Activated naive CD4-positive, alpha-beta T cell treated with anti-CD3 and anti-CD28 coated beads for 36 hours (primary cell): ENCODE results near the gene LIN9. TPM values are rescaled to one million over a fixed set of nuclear protein-coding genes. Genes with fewer than 3 reads are reported as not detected.
A peak's percentile ranks its signal among the peaks of the same experiment; 100 is the strongest.
"Not testable (repeated sequence)": the region's sequence is repeated elsewhere in the genome, so short reads cannot be mapped to it uniquely, and the experiment has no call there.

Experiments used
- CTCF ChIA-PET: fragments of 350-600 bp; sonication (Branson Sonifier 250); formaldehyde crosslinking; loops from one replicate; lab custom pipeline; 2021; ENCODE audit warnings: antibody characterized with exemption; lab: Charles Lee
- DNase-seq: peaks from one replicate; pipeline ENCODE4 v3.0.0-alpha.2; 2020
- H3K27ac Mint-ChIP-seq: one replicate; pipeline ENCODE4 v1.8.0; 2021; ENCODE audit warnings: mild to moderate bottlenecking, mixed read lengths
- H3K27me3 Mint-ChIP-seq: one replicate; pipeline ENCODE4 v1.8.0; 2021; ENCODE audit warnings: low read depth, mixed read lengths
- H3K36me3 Mint-ChIP-seq: one replicate; pipeline ENCODE4 v1.8.0; 2021; ENCODE audit warnings: low read depth, mixed read lengths
- H3K4me1 Mint-ChIP-seq: one replicate; pipeline ENCODE4 v1.8.0; 2021; ENCODE audit warnings: low read depth, mixed read lengths
- H3K4me3 Mint-ChIP-seq: one replicate; pipeline ENCODE4 v1.8.0; 2021; ENCODE audit warnings: mild to moderate bottlenecking, moderate library complexity, mixed read lengths
- H3K9me3 Mint-ChIP-seq: one replicate; pipeline ENCODE4 v1.8.0; 2021; ENCODE audit warnings: mixed read lengths
- intact Hi-C: fragments of 100-400 bp; cut with micrococcal nuclease; formaldehyde crosslinking; loops from one replicate; pipeline ENCODE4 v1.15.1; 2023
- total RNA-seq, 2 experiments: library from RNA; stranded (reverse); gene quantifications; one replicate each; pipeline ENCODE4 v1.2.3, GENCODE V29; 2021

LIN9 gene
- total RNA-seq, 2 experiments from 2014 or later: 7.7 to 9.5 TPM

GRCh38 chr1:226342656-226343055, 33.7 kb upstream of the LIN9 start:
- H3K27ac Mint-ChIP-seq: no peak overlapping the region
- H3K36me3 Mint-ChIP-seq: peaks cover 2% of the 10 kb centered on the region
- no peak for DNase-seq
- no peak overlapping the region for H3K4me3 Mint-ChIP-seq
- H3K4me1 Mint-ChIP-seq: peaks cover 3% of the 10 kb centered on the region
- intact Hi-C loops: no loop called here
- peaks cover 11% of the 10 kb centered on the region for H3K9me3 Mint-ChIP-seq
- H3K27me3 Mint-ChIP-seq: peaks cover 6% of the 10 kb centered on the region
- CTCF ChIA-PET: no interaction called here

GRCh38 chr1:226340111-226340510, 31.1 kb upstream of the LIN9 start:
- H3K4me3 Mint-ChIP-seq, H3K27ac Mint-ChIP-seq, DNase-seq, intact Hi-C loops, H3K4me1 Mint-ChIP-seq, H3K36me3 Mint-ChIP-seq, H3K27me3 Mint-ChIP-seq: not testable (repeated sequence)
- CTCF ChIA-PET: interaction anchor here (0.6 kb wide), 1 partner anchor 214 kb away, joined by 3 read pairs; no protein-coding TSS in a partner anchor
- peaks cover 11% of the 10 kb centered on the region for H3K9me3 Mint-ChIP-seq

- Mint-ChIP-seq H3K27me3 (peaks cover 6% of the 10 kb centered on the region), H3K9me3 (peaks cover 7% of the 10 kb centered on the region), H3K27ac (peak overlapping the region; percentile 80), H3K4me3 (no peak overlapping the region), H3K4me1 (peaks cover 14% of the 10 kb centered on the region), H3K36me3 (peaks cover 2% of the 10 kb centered on the region)
- CTCF ChIA-PET: interaction anchor here (1.4 kb wide), 1 partner anchor 212 kb away, joined by 6 read pairs; no protein-coding TSS in a partner anchor
- peak; percentile 31 for DNase-seq
- intact Hi-C loops: loop anchor here (10.0 kb wide), 2 partner anchors 113 to 273 kb away; partner anchors contain the start of genes H3-3A and MIXL1
Measured at GRCh38 chr1:226337276-226337875, 28.4 kb upstream of the LIN9 start.

GRCh38 chr1:226335661-226336060, 26.7 kb upstream of the LIN9 start:
- Mint-ChIP-seq H3K27me3 (peaks cover 6% of the 10 kb centered on the region), H3K4me1 (peaks cover 14% of the 10 kb centered on the region), H3K27ac (no peak overlapping the region), H3K9me3 (peaks cover 6% of the 10 kb centered on the region), H3K4me3 (no peak overlapping the region), H3K36me3 (no peaks in the 10 kb centered on the region)
- CTCF ChIA-PET: no interaction called here
- DNase-seq: no peak
- intact Hi-C loops: loop anchor here (10.0 kb wide), 2 partner anchors 111 to 271 kb away; partner anchors contain the start of genes H3-3A and MIXL1

- H3K4me3 Mint-ChIP-seq: no peak overlapping the region
- DNase-seq: no peak
- intact Hi-C loops: loop anchor here (1.0 to 10.0 kb wide), 6 partner anchors 24 to 331 kb away; partner anchors contain the start of genes H3-3A, LIN9 and MIXL1
- no peaks in the 10 kb centered on the region for H3K36me3 Mint-ChIP-seq
- no peaks in the 10 kb centered on the region for H3K9me3 Mint-ChIP-seq
- H3K27ac Mint-ChIP-seq: no peak overlapping the region
- peaks cover 13% of the 10 kb centered on the region for H3K4me1 Mint-ChIP-seq
- CTCF ChIA-PET: interaction anchor here (0.6 to 6.1 kb wide), 25 partner anchors 10 to 786 kb away, joined by 3 to 65 read pairs (median 4); partner anchors contain the start of genes LIN9, MIXL1 and SRP9
- no peaks in the 10 kb centered on the region for H3K27me3 Mint-ChIP-seq
Measured at GRCh38 chr1:226332947-226333346, 24.0 kb upstream of the LIN9 start.

GRCh38 chr1:226329237-226329636, 20.3 kb upstream of the LIN9 start:
- Mint-ChIP-seq H3K4me1 (peaks cover 4% of the 10 kb centered on the region), H3K9me3 (no peaks in the 10 kb centered on the region), H3K27ac (no peak overlapping the region), H3K27me3 (no peaks in the 10 kb centered on the region), H3K36me3 (no peaks in the 10 kb centered on the region), H3K4me3 (no peak overlapping the region)
- CTCF ChIA-PET: interaction anchor here (6.1 kb wide), 1 partner anchor 204 kb away, joined by 65 read pairs; no protein-coding TSS in a partner anchor
- intact Hi-C loops: no loop called here
- DNase-seq: no peak

- Mint-ChIP-seq H3K4me1 (no peaks in the 10 kb centered on the region), H3K36me3 (no peaks in the 10 kb centered on the region), H3K9me3 (no peaks in the 10 kb centered on the region), H3K4me3 (no peak overlapping the region), H3K27me3 (peaks cover 2% of the 10 kb centered on the region), H3K27ac (no peak overlapping the region)
- CTCF ChIA-PET: no interaction called here
- intact Hi-C loops: no loop called here
- no peak for DNase-seq
Measured at GRCh38 chr1:226327761-226328162, 18.8 kb upstream of the LIN9 start.

GRCh38 chr1:226325178-226325577, 16.2 kb upstream of the LIN9 start:
- no peaks in the 10 kb centered on the region for H3K9me3 Mint-ChIP-seq

GRCh38 chr1:226324479-226324878, 15.5 kb upstream of the LIN9 start:
- CTCF ChIA-PET: interaction anchor here (1.6 to 1.9 kb wide), 2 partner anchors 15 to 199 kb away, joined by 4 to 5 read pairs; partner anchors contain the start of gene LIN9
- no peak for DNase-seq
- intact Hi-C loops: no loop called here
- no peaks in the 10 kb centered on the region for H3K9me3 Mint-ChIP-seq
- peaks cover 11% of the 10 kb centered on the region for H3K27me3 Mint-ChIP-seq
- H3K4me3 Mint-ChIP-seq: no peak overlapping the region
- no peak overlapping the region for H3K27ac Mint-ChIP-seq
- no peaks in the 10 kb centered on the region for H3K4me1 Mint-ChIP-seq
- H3K36me3 Mint-ChIP-seq: no peaks in the 10 kb centered on the region

More at GRCh38 chr1:226325178-226325577, 16.2 kb upstream of the LIN9 start:
- intact Hi-C loops: no loop called here
- no peak for DNase-seq
- Mint-ChIP-seq H3K27ac (no peak overlapping the region), H3K4me3 (no peak overlapping the region), H3K4me1 (no peaks in the 10 kb centered on the region), H3K27me3 (peaks cover 11% of the 10 kb centered on the region), H3K36me3 (no peaks in the 10 kb centered on the region)
- CTCF ChIA-PET: interaction anchor here (1.6 to 1.9 kb wide), 2 partner anchors 16 to 200 kb away, joined by 4 to 5 read pairs; partner anchors contain the start of gene LIN9

- Mint-ChIP-seq H3K27me3 (peaks cover 12% of the 10 kb centered on the region), H3K4me3 (no peak overlapping the region), H3K4me1 (no peaks in the 10 kb centered on the region), H3K9me3 (no peaks in the 10 kb centered on the region), H3K36me3 (no peaks in the 10 kb centered on the region), H3K27ac (no peak overlapping the region)
- intact Hi-C loops: no loop called here
- DNase-seq: no peak
- CTCF ChIA-PET: interaction anchor here (1.8 kb wide), 1 partner anchor 10 kb away, joined by 6 read pairs; no protein-coding TSS in a partner anchor
Measured at GRCh38 chr1:226322986-226323385, 14.0 kb upstream of the LIN9 start.

GRCh38 chr1:226320930-226321329, 12.0 kb upstream of the LIN9 start:
- no peak overlapping the region for H3K27ac Mint-ChIP-seq
- no peak for DNase-seq
- H3K4me3 Mint-ChIP-seq: no peak overlapping the region
- CTCF ChIA-PET: interaction anchor here (0.5 to 0.7 kb wide), 2 partner anchors 151 to 649 kb away, joined by 3 read pairs; no protein-coding TSS in a partner anchor
- intact Hi-C loops: no loop called here
- H3K9me3 Mint-ChIP-seq: no peaks in the 10 kb centered on the region
- H3K27me3 Mint-ChIP-seq: peaks cover 13% of the 10 kb centered on the region
- no peaks in the 10 kb centered on the region for H3K4me1 Mint-ChIP-seq
- H3K36me3 Mint-ChIP-seq: no peaks in the 10 kb centered on the region

- Mint-ChIP-seq H3K4me1 (no peaks in the 10 kb centered on the region), H3K36me3 (no peaks in the 10 kb centered on the region), H3K9me3 (no peaks in the 10 kb centered on the region), H3K27me3 (peaks cover 13% of the 10 kb centered on the region), H3K27ac (no peak overlapping the region), H3K4me3 (no peak overlapping the region)
- intact Hi-C loops: no loop called here
- CTCF ChIA-PET: interaction anchor here (0.5 to 0.6 kb wide), 2 partner anchors 101 to 140 kb away, joined by 3 to 4 read pairs; no protein-coding TSS in a partner anchor
- DNase-seq: no peak
Measured at GRCh38 chr1:226318471-226318870, 9.5 kb upstream of the LIN9 start.
